Upper lobe of left lung (tissue), 6 donors: ENCODE results near the gene LIPA. TPM values are rescaled to one million over a fixed set of nuclear protein-coding genes. Genes with fewer than 3 reads are reported as not detected.
"Not testable (repeated sequence)": the region's sequence is repeated elsewhere in the genome, so short reads cannot be mapped to it uniquely, and the experiment has no call there.

Experiments used
- ATAC-seq, 2 donors: fragments of 200-7000 bp; cut with Tn5 transposase; one replicate each; pipeline ENCODE4 v1.9.1; 2022; ENCODE audit warnings: mild to moderate bottlenecking in 2 of 2, moderate library complexity in 2 of 2; ENCODE audit not compliant: low FRiP score in 2 of 2
- DNase-seq, 2 donors: peaks; one replicate each; pipeline ENCODE4 v3.0.0-alpha.2; 2019 to 2020
- H3K27ac ChIP-seq, 4 donors: fragments of 200-600 bp; sonication (generic); one replicate each; pipeline ENCODE4 v1.5.1; 2016 to 2019
- H3K27me3 ChIP-seq, 4 donors: fragments of 200-600 bp; sonication (generic); one replicate each; pipeline ENCODE4 v1.5.1; 2017 to 2019
- H3K36me3 ChIP-seq, 4 donors: fragments of 200-600 bp; sonication (generic); one replicate each; pipeline ENCODE4 v1.5.1; 2016 to 2019
- H3K4me1 ChIP-seq, 4 donors: fragments of 200-600 bp; sonication (generic); one replicate each; pipeline ENCODE4 v1.5.1; 2018 to 2019
- H3K4me3 ChIP-seq, 4 donors: fragments of 200-600 bp; sonication (generic); one replicate each; pipeline ENCODE4 v1.5.1; 2017 to 2019; ENCODE audit warnings: mild to moderate bottlenecking in 2 of 4, moderate library complexity in 1 of 4
- H3K9me3 ChIP-seq, 4 donors: fragments of 200-600 bp; sonication (generic); one replicate each; pipeline ENCODE4 v1.5.1; 2018 to 2019
- CTCF ChIP-seq, 6 experiments: fragments of 450-650 bp in 4 of 6; fragments of 200-600 bp in 2 of 6; sonication (generic) in 2 of 6; IDR thresholded peaks; one replicate each; pipeline ENCODE4 v1.5.1; 2016 to 2019; ENCODE audit warnings: antibody characterized with exemption in 6 of 6
- EP300 ChIP-seq, 4 donors: sonication (generic); formaldehyde crosslinking; IDR thresholded peaks; one replicate each; pipeline ENCODE4 v1.5.1; 2017; ENCODE audit warnings: antibody characterized with exemption in 4 of 4, control low read depth in 2 of 4
- POLR2A ChIP-seq, 4 donors: fragments of 450-650 bp; IDR thresholded peaks; one replicate each; pipeline ENCODE4 v1.5.1; 2016 to 2017; ENCODE audit warnings: antibody characterized with exemption in 4 of 4, mild to moderate bottlenecking in 2 of 4
- POLR2AphosphoS5 ChIP-seq, 2 donors: sonication (generic); formaldehyde crosslinking; IDR thresholded peaks; one replicate each; pipeline ENCODE4 v1.5.1; 2017; ENCODE audit warnings: antibody characterized with exemption in 2 of 2
- WGBS, 2 donors: methylation state at CpG; one replicate each; pipeline ENCODE4 v1.1.5; 2017 to 2018; 5-methylcytosine and 5-hydroxymethylcytosine counted together
- total RNA-seq, 6 donors: library from RNA; depleted of rRNA in 4 of 6; stranded (reverse); fragments of >200 nt in 4 of 6; gene quantifications; one replicate each; pipeline versions ENCODE4 v1.1.0 to v1.2.1, GENCODE V29; 2016 to 2021
- donor health status: DM: no; HTN: no; CAD: no; lungs with moderate emphysema.
- donor health status: DM: no; HTN: yes; CAD: no; lungs with severe emphysema.

Gene LIPA
- total RNA-seq, 6 donors from 2014 or later = 28.5 to 129 (median 70.6) TPM

- Histone ChIP-seq H3K9me3 (no peaks in the 10 kb centered on the region), H3K27me3 (no peaks in the 10 kb centered on the region), H3K36me3 (no peaks in the 10 kb centered on the region), H3K27ac (no peak overlapping the region), H3K4me3 (no peak overlapping the region), H3K4me1 (peaks cover 16 to 26% (median 22%) of the 10 kb centered on the region in 4 donors)
- ATAC-seq (no peak), DNase-seq (no peak)
- TF ChIP-seq EP300 (IDR thresholded peaks at IDR 0.05) = no peak
- TF ChIP-seq POLR2A (IDR thresholded peaks at IDR 0.05) = no peak
- no peak for TF ChIP-seq POLR2AphosphoS5 (IDR thresholded peaks at IDR 0.05)
- no peak for TF ChIP-seq CTCF (IDR thresholded peaks at IDR 0.05)
- 94 to 96% methylated on average over 4 of the region's 4 CpGs for WGBS, 2 donors
Observed at GRCh38 chr10:89297356-89297755, 45.8 kb upstream of the LIPA start.

- DNase-seq (no peak), ATAC-seq (peak in 1 of 2 donors; percentile 79)
- Histone ChIP-seq H3K27me3 (no peaks in the 10 kb centered on the region), H3K4me1 (peaks cover 15 to 24% (median 20%) of the 10 kb centered on the region in 4 donors), H3K9me3 (no peaks in the 10 kb centered on the region), H3K27ac (peak overlapping the region; percentile 61 to 81 (median 69)), H3K36me3 (no peaks in the 10 kb centered on the region), H3K4me3 (no peak overlapping the region)
- WGBS, 2 donors = 35 to 38% methylated on average over 5 of the region's 5 CpGs
- TF ChIP-seq POLR2AphosphoS5 (IDR thresholded peaks at IDR 0.05) (peak in 1 of 2 donors; percentile 37), EP300 (IDR thresholded peaks at IDR 0.05) (no peak)
Observed at GRCh38 chr10:89296220-89296648, 44.7 kb upstream of the LIPA start.

- DNase-seq (no peak), ATAC-seq (peak in 1 of 2 donors; percentile 56)
- H3K4me3 ChIP-seq = no peak overlapping the region
- no peaks in the 10 kb centered on the region for H3K27me3 ChIP-seq
- TF ChIP-seq EP300 (IDR thresholded peaks at IDR 0.05) (no peak), POLR2AphosphoS5 (IDR thresholded peaks at IDR 0.05) (peak in 1 of 2 donors; percentile 31)
- H3K36me3 ChIP-seq = no peaks in the 10 kb centered on the region
- no peaks in the 10 kb centered on the region for H3K9me3 ChIP-seq
- H3K4me1 ChIP-seq = peaks cover 10 to 18% (median 15%) of the 10 kb centered on the region in 4 donors
- peak overlapping the region; percentile 61 to 81 (median 69) for H3K27ac ChIP-seq
- WGBS, 2 donors = 0 to 20% methylated on average over 1 of the region's 1 CpG
Observed at GRCh38 chr10:89295597-89295996, 44.0 kb upstream of the LIPA start.

GRCh38 chr10:89294721-89295239, 43.2 kb upstream of the LIPA start:
- H3K4me1 ChIP-seq = peaks cover 10 to 18% (median 15%) of the 10 kb centered on the region in 4 donors
- no peak for TF ChIP-seq POLR2A (IDR thresholded peaks at IDR 0.05)
- TF ChIP-seq CTCF (IDR thresholded peaks at IDR 0.05) = no peak
- TF ChIP-seq POLR2AphosphoS5 (IDR thresholded peaks at IDR 0.05) = no peak
- TF ChIP-seq EP300 (IDR thresholded peaks at IDR 0.05) = no peak
- no peaks in the 10 kb centered on the region for H3K9me3 ChIP-seq
- H3K4me3 ChIP-seq = no peak overlapping the region
- no peaks in the 10 kb centered on the region for H3K27me3 ChIP-seq
- ATAC-seq (no peak), DNase-seq (no peak)
- H3K27ac ChIP-seq = peak overlapping the region in 2 of 4 donors; percentile 61 to 81
- WGBS, 2 donors = 50 to 74% methylated on average over 3 of the region's 3 CpGs
- no peaks in the 10 kb centered on the region for H3K36me3 ChIP-seq

- peaks cover 0 to 17% (median 12%) of the 10 kb centered on the region in 4 donors for H3K4me1 ChIP-seq
- not testable (repeated sequence) for H3K9me3 ChIP-seq, H3K36me3 ChIP-seq, DNase-seq, H3K27me3 ChIP-seq, H3K4me3 ChIP-seq, ATAC-seq, H3K27ac ChIP-seq
- WGBS, 2 donors = 86 to 95% methylated on average over 4 of the region's 4 CpGs
Observed at GRCh38 chr10:89285303-89285702, 33.7 kb upstream of the LIPA start.

GRCh38 chr10:89284711-89285110, 33.1 kb upstream of the LIPA start:
- not testable (repeated sequence) for DNase-seq, H3K9me3 ChIP-seq, ATAC-seq, H3K27me3 ChIP-seq, H3K36me3 ChIP-seq, H3K4me3 ChIP-seq
- 92 to 94% methylated on average over 6 of the region's 6 CpGs for WGBS, 2 donors
- peaks cover 2 to 17% (median 13%) of the 10 kb centered on the region in 4 donors for H3K4me1 ChIP-seq
- peak overlapping the region; percentile 60 to 75 (median 68) for H3K27ac ChIP-seq

GRCh38 chr10:89283936-89284475, 32.4 kb upstream of the LIPA start:
- peaks cover 9 to 23% (median 17%) of the 10 kb centered on the region in 4 donors for H3K4me1 ChIP-seq
- peak overlapping the region in 2 of 4 donors; percentile 20 to 21 for H3K4me3 ChIP-seq
- no peaks in the 10 kb centered on the region for H3K27me3 ChIP-seq
- 15 to 20% methylated on average over 4 of the region's 4 CpGs for WGBS, 2 donors
- peak; percentile 78 to 95 for ATAC-seq
- H3K9me3 ChIP-seq = no peaks in the 10 kb centered on the region
- H3K27ac ChIP-seq = peak overlapping the region; percentile 60 to 75 (median 68)
- no peaks in the 10 kb centered on the region for H3K36me3 ChIP-seq
- no peak for DNase-seq
- TF ChIP-seq CTCF (IDR thresholded peaks at IDR 0.05) = no peak
- TF ChIP-seq POLR2AphosphoS5 (IDR thresholded peaks at IDR 0.05) = peak in 1 of 2 donors; percentile 45
